Amygdala (tissue), 56 donors: ENCODE measurements around the gene NEK1.
"Not testable (repeated sequence)": the region's sequence is repeated elsewhere in the genome, so short reads cannot be mapped to it uniquely, and the experiment has no call there.

Experiments
- DNase-seq, 56 donors: peaks; one replicate each; lab custom pipeline; 2025; lab: John Stamatoyannopoulos, UW

Gene NEK1

GRCh38 chr4:169630069-169630468 is 17.7 kb upstream of the NEK1 start:
- no peak for DNase-seq

- DNase-seq = no peak
Observed at GRCh38 chr4:169628579-169628978, 16.2 kb upstream of the NEK1 start.

GRCh38 chr4:169627307-169627706 is 14.9 kb upstream of the NEK1 start:
- DNase-seq = no peak

- no peak for DNase-seq
Observed at GRCh38 chr4:169626331-169627282, 14.2 kb upstream of the NEK1 start.

DNA sequence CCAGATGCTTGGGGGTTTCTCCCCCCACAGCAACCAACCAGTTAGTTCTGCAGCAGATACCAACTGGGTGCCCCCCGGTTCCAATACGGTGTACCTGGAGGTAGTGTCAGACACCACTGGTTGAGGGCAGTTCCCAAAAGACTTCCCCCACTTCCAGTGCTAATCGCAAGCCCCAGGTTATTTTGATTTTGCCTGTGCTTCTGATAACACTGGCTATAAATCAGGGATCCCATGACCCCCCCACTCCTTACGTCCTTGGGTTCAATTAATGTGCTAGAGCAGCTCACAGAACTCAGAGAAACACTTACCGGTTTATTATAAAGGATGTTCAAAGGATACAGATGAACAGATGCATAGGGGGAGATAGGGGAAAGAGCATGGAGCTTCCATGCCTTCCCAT is 13.5 kb upstream of the NEK1 start:
- no peak for DNase-seq

GRCh38 chr4:169624012-169624411 is 11.6 kb upstream of the NEK1 start:
- not testable (repeated sequence) for DNase-seq

- DNase-seq = no peak
Observed at GRCh38 chr4:169622566-169622965, 10.2 kb upstream of the NEK1 start.

DNA sequence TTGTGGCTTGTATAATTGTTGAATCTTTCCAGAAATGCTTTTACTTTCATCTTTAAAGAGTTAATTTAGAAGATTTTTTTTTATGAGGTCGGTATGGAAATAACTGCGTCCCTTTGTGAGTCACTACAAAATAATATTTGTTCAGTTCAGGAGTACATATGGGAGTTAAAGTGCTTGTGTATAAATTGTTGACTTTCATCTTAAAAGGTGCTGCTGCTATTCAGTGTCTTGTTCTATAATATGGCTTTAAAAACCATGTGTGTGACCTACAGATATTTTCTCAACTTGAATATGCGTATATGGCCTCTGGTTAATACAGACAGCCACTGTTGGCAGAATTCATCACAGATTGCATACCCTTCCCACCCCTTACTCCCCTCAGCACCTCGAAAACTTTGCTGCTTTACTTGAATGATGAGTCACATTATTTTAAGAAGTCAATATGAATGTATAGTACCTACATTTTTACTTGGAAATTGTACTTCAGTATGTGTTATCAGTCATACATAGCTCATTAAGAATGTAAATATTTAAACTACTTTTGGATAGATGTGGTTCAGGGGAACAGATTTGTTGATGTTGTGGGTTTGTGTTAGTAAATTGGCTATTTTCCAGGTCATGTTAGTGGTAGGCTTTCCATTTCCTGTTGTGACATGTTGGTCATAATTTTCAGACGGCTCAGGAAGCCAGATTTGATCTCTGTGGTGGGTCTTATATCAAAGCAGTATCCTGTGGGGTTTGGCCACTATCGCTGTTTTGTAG is 9.5 kb upstream of the NEK1 start:
- no peak for DNase-seq

DNA sequence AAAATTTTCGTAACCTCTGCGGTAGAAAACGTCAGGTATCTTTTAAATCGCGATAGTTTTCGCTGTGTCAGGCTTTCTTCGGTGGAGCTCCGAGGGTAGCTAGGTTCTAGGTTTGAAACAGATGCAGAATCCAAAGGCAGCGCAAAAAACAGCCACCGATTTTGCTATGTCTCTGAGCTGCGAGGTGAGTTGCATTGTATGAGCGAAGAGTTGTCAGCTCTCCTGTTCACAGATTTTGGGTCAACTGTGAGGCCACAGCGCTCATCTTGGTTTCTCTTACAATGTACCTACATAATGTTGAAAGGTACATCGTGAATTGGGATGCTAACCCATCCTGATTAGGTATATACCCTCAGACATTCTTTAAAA is 8.5 kb upstream of the NEK1 start:
- peak in 9 of 56 donors; percentile 3 to 46 (median 30) for DNase-seq

DNA sequence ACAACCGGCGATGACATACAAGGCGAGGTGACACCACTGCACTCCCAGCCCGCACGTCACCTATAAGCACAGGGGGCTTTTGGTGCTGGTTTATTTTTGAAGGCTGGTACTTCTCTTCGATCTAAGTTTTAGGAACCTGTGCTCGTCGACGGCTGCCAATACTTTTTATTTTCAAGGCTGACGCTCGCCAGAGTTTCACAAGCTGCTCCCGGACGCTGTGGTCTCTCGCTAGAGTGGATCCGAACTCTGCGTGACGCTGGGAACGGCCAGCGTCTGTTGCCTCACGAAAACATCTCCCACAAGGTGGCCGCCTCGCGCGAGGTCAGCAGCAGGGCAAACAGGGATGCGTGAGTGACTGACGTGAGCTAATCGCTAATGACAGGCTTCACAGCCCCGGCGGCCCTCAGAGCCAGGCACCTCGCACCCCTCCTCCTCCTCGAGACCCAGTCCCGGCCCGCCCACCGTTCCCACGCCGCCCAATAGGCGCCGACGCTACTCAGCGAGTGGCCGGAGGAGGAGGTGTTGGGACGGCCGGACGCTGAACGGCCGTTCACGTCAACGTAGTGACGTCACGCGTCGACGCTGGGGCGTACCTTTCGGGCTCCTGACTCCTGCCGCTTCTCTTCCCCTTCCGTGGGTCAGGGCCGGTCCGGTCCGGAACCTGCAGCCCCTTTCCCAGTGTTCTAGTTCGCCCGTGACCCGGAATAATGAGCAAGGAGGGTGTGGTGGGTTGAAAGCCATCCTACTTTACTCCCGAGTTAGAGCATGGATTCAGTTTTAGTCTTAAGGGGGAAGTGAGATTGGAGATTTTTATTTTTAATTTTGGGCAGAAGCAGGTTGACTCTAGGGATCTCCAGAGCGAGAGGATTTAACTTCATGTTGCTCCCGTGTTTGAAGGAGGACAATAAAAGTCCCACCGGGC is 7.8 kb upstream of the NEK1 start, which contains the start of gene CLCN3:
CLCN3 (plus strand) TSS at position 621 of the 922 bp plus-strand sequence. CDS start 15,351 bp downstream, outside the sequence.
- DNase-seq = peak; percentile 66 to 99 (median 95)

GRCh38 chr4:169619518-169619957 is 7.2 kb upstream of the NEK1 start:
- DNase-seq = peak in 33 of 56 donors; percentile 2 to 56 (median 20)

- DNase-seq = no peak
Observed at GRCh38 chr4:169618986-169619385, 6.6 kb upstream of the NEK1 start.

DNA sequence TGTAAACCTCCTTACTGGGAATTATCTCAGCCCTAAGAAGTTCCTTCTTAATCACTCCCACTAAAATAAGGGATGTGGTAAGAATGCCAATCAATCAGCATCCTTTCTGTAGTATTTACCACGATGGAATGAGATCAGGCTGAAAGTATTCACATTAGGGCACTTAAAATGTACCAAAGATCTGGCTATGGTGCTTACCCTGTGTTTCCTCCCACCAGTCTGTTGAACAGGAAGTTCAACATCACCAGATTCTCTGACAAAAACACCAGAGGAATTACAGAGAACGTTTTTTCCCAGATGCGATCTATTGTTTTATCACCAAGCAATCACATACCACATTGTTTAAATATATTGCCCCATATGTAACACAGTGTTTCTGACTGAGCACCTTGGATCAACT is 5.9 kb upstream of the NEK1 start:
- DNase-seq = no peak

GRCh38 chr4:169617306-169617705 is 4.9 kb upstream of the NEK1 start:
- DNase-seq = no peak

- DNase-seq = no peak
Observed at GRCh38 chr4:169616846-169617245, 4.5 kb upstream of the NEK1 start.

DNA sequence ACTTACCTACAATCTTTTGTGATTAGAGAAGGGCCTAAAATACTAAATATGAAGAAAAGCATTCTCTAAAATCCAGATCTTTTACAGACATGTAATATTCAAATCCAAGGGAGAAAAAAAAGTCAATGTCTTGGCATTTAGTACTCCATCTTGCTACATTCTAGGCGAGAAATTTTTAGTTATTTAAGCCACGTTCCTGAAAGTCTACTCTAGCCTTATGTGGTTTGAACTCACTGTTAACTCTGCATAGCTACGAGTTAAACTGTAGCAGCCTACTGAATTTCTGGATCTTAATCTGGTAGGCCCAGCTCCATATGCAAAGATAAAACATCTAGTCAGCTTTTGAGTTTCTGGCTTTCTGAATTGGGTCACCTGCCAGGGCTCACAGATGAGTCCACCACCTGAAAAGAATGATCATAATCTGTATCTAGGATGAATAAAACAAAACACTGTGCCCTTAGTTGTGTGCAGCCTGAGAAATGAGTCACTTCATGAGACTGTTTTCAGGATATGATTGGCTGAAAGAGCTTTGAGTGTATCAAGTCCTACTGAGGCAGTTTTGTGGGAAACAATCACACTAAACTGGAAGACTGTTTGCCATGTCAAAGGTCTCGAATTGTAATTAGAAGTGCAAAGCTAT is 3.2 kb upstream of the NEK1 start:
- no peak for DNase-seq

DNA sequence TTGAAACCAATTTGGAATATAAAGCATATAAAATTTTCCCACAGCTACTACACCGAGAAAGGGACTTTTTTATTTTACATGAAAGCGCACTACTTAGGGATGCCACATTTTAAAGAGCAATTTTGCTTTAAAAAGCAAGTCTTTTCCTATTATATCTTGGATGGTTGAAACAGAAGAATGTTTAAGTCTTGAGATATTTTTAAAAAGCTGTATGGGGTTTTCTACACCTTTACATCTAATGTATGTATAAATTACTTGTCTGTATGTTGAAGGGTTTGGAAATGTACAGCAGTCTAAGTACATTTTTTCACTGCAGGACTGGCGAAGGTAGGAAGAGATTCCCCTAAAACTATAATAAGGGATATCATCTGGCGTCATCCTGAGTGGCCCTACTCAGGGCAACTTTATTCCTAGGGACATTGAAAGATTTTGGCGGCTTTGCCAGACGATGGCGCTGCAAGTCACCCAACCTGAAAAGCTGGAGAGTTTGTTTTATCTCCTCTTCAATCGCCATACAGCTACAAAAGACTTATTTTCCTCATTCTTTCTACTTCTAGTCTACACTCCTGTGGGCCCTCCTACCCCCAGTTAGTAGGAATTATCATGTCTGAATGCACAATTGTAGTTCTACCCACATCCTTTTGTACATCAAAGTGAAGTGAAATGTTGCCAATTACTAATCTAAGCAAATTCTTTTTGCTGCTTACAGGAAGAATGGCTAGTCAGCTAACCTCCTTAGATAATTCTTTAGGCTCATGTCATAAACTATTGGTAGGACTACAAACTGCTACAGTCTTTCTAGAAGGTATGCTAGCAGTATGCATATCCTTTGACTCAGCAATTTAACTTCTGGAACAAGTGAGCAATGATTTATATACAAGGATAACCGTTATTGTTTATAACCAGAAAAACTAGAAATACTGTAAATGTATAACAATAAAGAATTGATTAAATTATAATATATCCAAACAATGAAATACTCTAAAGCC is 782 bp upstream of the NEK1 start:
- DNase-seq = peak in 54 of 56 donors; percentile 1 to 87 (median 50)

- no peak for DNase-seq
Observed at GRCh38 chr4:169611157-169611556, 1.2 kb downstream of the NEK1 start.
